OCI-LY3 (cell line): ENCODE results near the gene BRF1.

Experiments
- EZH2phosphoT487 ChIP-seq: fragments of 200-600 bp; shearing (Covaris generic); IDR thresholded peaks from 2 replicates; pipeline ENCODE4 v1.6.1; 2018; ENCODE audit warnings: antibody characterized with exemption, mixed run types, low read depth
- TF ChIP-seq, protein P1 (sequence below): fragments of 200-600, 300-600 bp; sonication (generic); IDR thresholded peaks from 2 replicates; pipeline ENCODE4 v1.5.1; 2014; ENCODE audit warnings: antibody characterized with exemption, low read length, low read depth

DNA sequence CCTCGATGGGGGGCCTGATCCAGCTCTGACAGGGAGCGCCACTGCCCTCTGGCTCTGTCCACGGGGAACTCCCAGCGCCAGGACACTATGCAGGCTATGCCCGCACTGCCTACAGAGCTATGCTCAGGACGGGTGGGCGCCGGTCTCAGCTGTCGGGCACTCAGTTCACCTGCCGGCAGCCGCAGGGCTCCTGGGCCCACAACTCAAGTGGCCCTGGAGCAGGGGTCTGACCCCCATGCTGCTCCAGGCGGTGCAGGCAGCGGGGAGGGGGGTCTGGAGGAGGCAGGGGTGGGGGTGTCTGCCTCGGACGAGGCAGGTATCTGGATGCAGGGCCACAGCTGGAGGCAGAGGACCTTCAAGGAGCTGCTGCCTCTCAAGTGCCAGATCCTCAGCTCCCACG lies 91.2 kb downstream of the BRF1 start:
- no peak for TF ChIP-seq EZH2phosphoT487
- TF ChIP-seq, protein P1, sequence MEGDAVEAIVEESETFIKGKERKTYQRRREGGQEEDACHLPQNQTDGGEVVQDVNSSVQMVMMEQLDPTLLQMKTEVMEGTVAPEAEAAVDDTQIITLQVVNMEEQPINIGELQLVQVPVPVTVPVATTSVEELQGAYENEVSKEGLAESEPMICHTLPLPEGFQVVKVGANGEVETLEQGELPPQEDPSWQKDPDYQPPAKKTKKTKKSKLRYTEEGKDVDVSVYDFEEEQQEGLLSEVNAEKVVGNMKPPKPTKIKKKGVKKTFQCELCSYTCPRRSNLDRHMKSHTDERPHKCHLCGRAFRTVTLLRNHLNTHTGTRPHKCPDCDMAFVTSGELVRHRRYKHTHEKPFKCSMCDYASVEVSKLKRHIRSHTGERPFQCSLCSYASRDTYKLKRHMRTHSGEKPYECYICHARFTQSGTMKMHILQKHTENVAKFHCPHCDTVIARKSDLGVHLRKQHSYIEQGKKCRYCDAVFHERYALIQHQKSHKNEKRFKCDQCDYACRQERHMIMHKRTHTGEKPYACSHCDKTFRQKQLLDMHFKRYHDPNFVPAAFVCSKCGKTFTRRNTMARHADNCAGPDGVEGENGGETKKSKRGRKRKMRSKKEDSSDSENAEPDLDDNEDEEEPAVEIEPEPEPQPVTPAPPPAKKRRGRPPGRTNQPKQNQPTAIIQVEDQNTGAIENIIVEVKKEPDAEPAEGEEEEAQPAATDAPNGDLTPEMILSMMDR, result no peak
